AML-193 (cell line): Measurements from ENCODE around the gene PTPRD.

ENCODE experiments used
- DNase-seq, 2 experiments: peaks; one replicate each; lab custom pipeline; 2025; lab: John Stamatoyannopoulos, UW

Gene PTPRD

GRCh38 chr9:8864545-8864896, 1748.3 kb downstream of the PTPRD start:
- DNase-seq: no peak

- DNase-seq: no peak
Measured at GRCh38 chr9:8863886-8864544, 1748.8 kb downstream of the PTPRD start.

GRCh38 chr9:8863069-8863468, 1749.7 kb downstream of the PTPRD start:
- DNase-seq: no peak

GRCh38 chr9:8860925-8861324, 1751.9 kb downstream of the PTPRD start:
- no peak for DNase-seq

- no peak for DNase-seq
Measured at GRCh38 chr9:8860086-8860485, 1752.7 kb downstream of the PTPRD start.

- DNase-seq: no peak
Measured at GRCh38 chr9:8859416-8859815, 1753.4 kb downstream of the PTPRD start.

GRCh38 chr9:8858596-8859161, 1754.1 kb downstream of the PTPRD start:
- DNase-seq: no peak

- no peak for DNase-seq
Measured at GRCh38 chr9:8857926-8858595, 1754.7 kb downstream of the PTPRD start.

- DNase-seq: no peak
Measured at GRCh38 chr9:8857068-8857925, 1755.5 kb downstream of the PTPRD start.

GRCh38 chr9:8856396-8857067, 1756.3 kb downstream of the PTPRD start:
- DNase-seq: no peak

GRCh38 chr9:8855046-8855445, 1757.8 kb downstream of the PTPRD start:
- DNase-seq: no peak

GRCh38 chr9:8852301-8852864, 1760.4 kb downstream of the PTPRD start:
- no peak for DNase-seq

- DNase-seq: no peak
Measured at GRCh38 chr9:8850914-8851313, 1761.9 kb downstream of the PTPRD start.

GRCh38 chr9:8845808-8846207, 1767.0 kb downstream of the PTPRD start:
- DNase-seq: no peak

GRCh38 chr9:8845376-8845775, 1767.4 kb downstream of the PTPRD start:
- DNase-seq: no peak

- DNase-seq: no peak
Measured at GRCh38 chr9:8844549-8844948, 1768.3 kb downstream of the PTPRD start.

- no peak for DNase-seq
Measured at GRCh38 chr9:8842402-8843193, 1770.2 kb downstream of the PTPRD start.

- no peak for DNase-seq
Measured at GRCh38 chr9:8838136-8838535, 1774.7 kb downstream of the PTPRD start.

GRCh38 chr9:8835291-8835690, 1777.5 kb downstream of the PTPRD start:
- no peak for DNase-seq

- no peak for DNase-seq
Measured at GRCh38 chr9:8832955-8833354, 1779.8 kb downstream of the PTPRD start.

- no peak for DNase-seq
Measured at GRCh38 chr9:8832386-8832785, 1780.4 kb downstream of the PTPRD start.
